OCI-LY7 (cell line): ENCODE results near the gene USP17L30. TPM values are rescaled to one million over a fixed set of nuclear protein-coding genes. Genes with fewer than 3 reads are reported as not detected.

Source experiments
- BruUV-seq: library from RNA; stranded (reverse); fragments of 400-500 nt; replicated peaks from 2 replicates; lab custom pipeline; 2021; lab: Mats Ljungman, UMichigan
- CTCF ChIA-PET: fragments of 300-600 bp; sonication (Branson Sonifier 250); formaldehyde crosslinking; loops from one replicate; lab custom pipeline; 2022; ENCODE audit warnings: antibody characterized with exemption; ENCODE audit not compliant: unreplicated experiment; lab: Charles Lee
- POLR2A ChIA-PET: fragments of 300-600 bp; sonication (Branson Sonifier 250); formaldehyde crosslinking; loops from one replicate; lab custom pipeline; 2022; ENCODE audit warnings: antibody characterized with exemption; lab: Charles Lee
- DNase-seq: peaks from one replicate; pipeline ENCODE4 v3.0.0-alpha.2; 2015; ENCODE audit warnings: low spot score
- H2AFZ ChIP-seq: fragments of 200-600 bp; sonication (generic), shearing (Covaris generic); 2 replicates; pipeline ENCODE4 v1.6.1; 2014; ENCODE audit warnings: mild to moderate bottlenecking, antibody characterized with exemption, low read length, moderate library complexity
- H3K27ac ChIP-seq: fragments of 200-600 bp; sonication (generic); 2 replicates; pipeline ENCODE4 v1.5.1; 2014; ENCODE audit warnings: mixed run types, low read depth, mild to moderate bottlenecking, moderate library complexity, low read length, inconsistent platforms; ENCODE audit not compliant: poor library complexity, severe bottlenecking
- H3K36me3 ChIP-seq: fragments of 200-600 bp; sonication (generic); 2 replicates; pipeline ENCODE4 v1.6.1; 2014; ENCODE audit warnings: mild to moderate bottlenecking, antibody characterized with exemption, low read length, moderate library complexity, mixed read lengths; ENCODE audit not compliant: insufficient read depth
- H3K4me1 ChIP-seq: fragments of 200-600 bp; sonication (generic); 2 replicates; pipeline ENCODE4 v1.5.1; 2014; ENCODE audit warnings: mild to moderate bottlenecking, low read length; ENCODE audit not compliant: insufficient read depth, poor library complexity, severe bottlenecking
- H3K4me2 ChIP-seq: fragments of 200-600 bp; sonication (generic); 2 replicates; pipeline ENCODE4 v1.6.1; 2014; ENCODE audit warnings: mild to moderate bottlenecking, low read length
- H3K4me3 ChIP-seq: fragments of 200-600 bp; sonication (generic); 2 replicates; pipeline ENCODE4 v1.5.1; 2014; ENCODE audit warnings: mild to moderate bottlenecking, low read depth, low read length; ENCODE audit not compliant: poor library complexity, severe bottlenecking
- H3K79me2 ChIP-seq: fragments of 200-600 bp; sonication (generic); 2 replicates; pipeline ENCODE4 v1.6.1; 2016; ENCODE audit warnings: low read depth, mild to moderate bottlenecking, low read length, moderate library complexity, mixed read lengths; ENCODE audit not compliant: insufficient read depth
- H3K9me2 ChIP-seq: fragments of 200-600 bp; sonication (generic); 2 replicates; pipeline ENCODE4 v1.6.1; 2016; ENCODE audit warnings: mild to moderate bottlenecking, low read length, mixed read lengths; ENCODE audit not compliant: insufficient read depth
- H3K9me3 ChIP-seq: fragments of 200-600 bp; sonication (generic); 2 replicates; pipeline ENCODE4 v1.6.1; 2014; ENCODE audit warnings: mild to moderate bottlenecking, mixed run types, low read length, mixed read lengths
- H4K20me1 ChIP-seq: fragments of 200-600 bp; sonication (generic); 2 replicates; pipeline ENCODE4 v1.6.1; 2014; ENCODE audit warnings: mild to moderate bottlenecking, antibody characterized with exemption, low read length, moderate library complexity, mixed read lengths; ENCODE audit not compliant: insufficient read depth
- EZH2phosphoT487 ChIP-seq: fragments of 200-600 bp; sonication (generic); IDR thresholded peaks from 2 replicates; pipeline ENCODE4 v1.6.1; 2018; ENCODE audit warnings: low read depth, borderline replicate concordance, mild to moderate bottlenecking, mixed run types, antibody characterized with exemption, low read length, moderate library complexity, mixed read lengths
- intact Hi-C: fragments of 100-400 bp; cut with micrococcal nuclease; formaldehyde crosslinking; loops from one replicate; pipeline ENCODE4 v1.10.0; 2022; ENCODE audit not compliant: unreplicated experiment
- small RNA-seq: library from RNA; depleted of rRNA; stranded (forward); fragments of <200 nt; gene quantifications from one replicate; pipeline ENCODE3, GENCODE V24; 2014
- total RNA-seq, 2 experiments: library from RNA; depleted of rRNA in 1 of 2; stranded (reverse); fragments of >200 nt in 1 of 2; shearing (Covaris generic) in 1 of 2; gene quantifications; 2 replicates each; pipeline ENCODE4 v1.2.3, GENCODE V29; 2014 to 2022
- TF ChIP-seq, protein P1 (sequence below): fragments of 200-600 bp; sonication (generic); conservative IDR thresholded peaks from 2 replicates; pipeline ENCODE4 v1.5.1; 2014; ENCODE audit warnings: mild to moderate bottlenecking, antibody characterized with exemption, low read length, moderate library complexity, mixed read lengths

USP17L30 gene
- total RNA-seq, 2 experiments from 2014 or later: not detected

- no TSS peak for BruUV-seq
- Histone ChIP-seq H3K4me2 (no peak overlapping the region), H2AFZ (no peak overlapping the region), H3K4me1 (no peaks in the 10 kb centered on the region), H4K20me1 (no peaks in the 10 kb centered on the region), H3K27ac (no peak overlapping the region), H3K9me3 (no peaks in the 10 kb centered on the region), H3K9me2 (no peaks in the 10 kb centered on the region), H3K4me3 (no peak overlapping the region), H3K36me3 (no peaks in the 10 kb centered on the region), H3K79me2 (no peaks in the 10 kb centered on the region)
- no peak for DNase-seq
- TF ChIP-seq EZH2phosphoT487: no peak
- TF ChIP-seq, protein P1, sequence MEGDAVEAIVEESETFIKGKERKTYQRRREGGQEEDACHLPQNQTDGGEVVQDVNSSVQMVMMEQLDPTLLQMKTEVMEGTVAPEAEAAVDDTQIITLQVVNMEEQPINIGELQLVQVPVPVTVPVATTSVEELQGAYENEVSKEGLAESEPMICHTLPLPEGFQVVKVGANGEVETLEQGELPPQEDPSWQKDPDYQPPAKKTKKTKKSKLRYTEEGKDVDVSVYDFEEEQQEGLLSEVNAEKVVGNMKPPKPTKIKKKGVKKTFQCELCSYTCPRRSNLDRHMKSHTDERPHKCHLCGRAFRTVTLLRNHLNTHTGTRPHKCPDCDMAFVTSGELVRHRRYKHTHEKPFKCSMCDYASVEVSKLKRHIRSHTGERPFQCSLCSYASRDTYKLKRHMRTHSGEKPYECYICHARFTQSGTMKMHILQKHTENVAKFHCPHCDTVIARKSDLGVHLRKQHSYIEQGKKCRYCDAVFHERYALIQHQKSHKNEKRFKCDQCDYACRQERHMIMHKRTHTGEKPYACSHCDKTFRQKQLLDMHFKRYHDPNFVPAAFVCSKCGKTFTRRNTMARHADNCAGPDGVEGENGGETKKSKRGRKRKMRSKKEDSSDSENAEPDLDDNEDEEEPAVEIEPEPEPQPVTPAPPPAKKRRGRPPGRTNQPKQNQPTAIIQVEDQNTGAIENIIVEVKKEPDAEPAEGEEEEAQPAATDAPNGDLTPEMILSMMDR: no peak
- CTCF ChIA-PET: no interaction called here
- POLR2A ChIA-PET: no interaction called here
- intact Hi-C loops: no loop called here
These were observed 46.9 kb downstream of the USP17L30 start for GRCh38 chr4:9409793-9410192.

Small RNA genes within 50 kb of the gene (small RNA-seq; reads per million reads assigned to genes)
- not detected for gene RNA5SP153

Other genes starting within 250 kb of the USP17L30 start
- gene FAM90A26, start 192.7 kb upstream of the USP17L30 start, total RNA-seq (2014; rRNA removed; shearing (Covaris generic)): not detected in 2 replicates
- gene FAM90A26, start 192.7 kb upstream of the USP17L30 start, total RNA-seq (2022): not detected in 2 replicates
- not detected in 2 replicates for gene USP17L10, start 152.5 kb upstream of the USP17L30 start, total RNA-seq (2014; rRNA removed; shearing (Covaris generic))
- not detected in 2 replicates for gene USP17L10, start 152.5 kb upstream of the USP17L30 start, total RNA-seq (2022)
- gene USP17L11, start 147.7 kb upstream of the USP17L30 start, total RNA-seq (2014; rRNA removed; shearing (Covaris generic)): not detected in 2 replicates
- not detected in 2 replicates for gene USP17L11, start 147.7 kb upstream of the USP17L30 start, total RNA-seq (2022)
- gene USP17L12, start 143.0 kb upstream of the USP17L30 start, total RNA-seq (2014; rRNA removed; shearing (Covaris generic)): not detected in 2 replicates
- gene USP17L12, start 143.0 kb upstream of the USP17L30 start, total RNA-seq (2022): not detected in 2 replicates
- gene USP17L13, start 138.2 kb upstream of the USP17L30 start, total RNA-seq (2014; rRNA removed; shearing (Covaris generic)): not detected in 2 replicates
- not detected in 2 replicates for gene USP17L13, start 138.2 kb upstream of the USP17L30 start, total RNA-seq (2022)
- not detected in 2 replicates for gene USP17L15, start 128.7 kb upstream of the USP17L30 start, total RNA-seq (2014; rRNA removed; shearing (Covaris generic))
- not detected in 2 replicates for gene USP17L15, start 128.7 kb upstream of the USP17L30 start, total RNA-seq (2022)
- gene USP17L17, start 119.2 kb upstream of the USP17L30 start, total RNA-seq (2014; rRNA removed; shearing (Covaris generic)): not detected in 2 replicates
- gene USP17L17, start 119.2 kb upstream of the USP17L30 start, total RNA-seq (2022): not detected in 2 replicates
- gene USP17L18, start 114.5 kb upstream of the USP17L30 start, total RNA-seq (2014; rRNA removed; shearing (Covaris generic)): not detected in 2 replicates
- gene USP17L18, start 114.5 kb upstream of the USP17L30 start, total RNA-seq (2022): not detected in 2 replicates
- gene USP17L19, start 109.8 kb upstream of the USP17L30 start, total RNA-seq (2014; rRNA removed; shearing (Covaris generic)): not detected in 2 replicates
- gene USP17L19, start 109.8 kb upstream of the USP17L30 start, total RNA-seq (2022): not detected in 2 replicates
- not detected in 2 replicates for gene USP17L20, start 105.0 kb upstream of the USP17L30 start, total RNA-seq (2014; rRNA removed; shearing (Covaris generic))
- gene USP17L20, start 105.0 kb upstream of the USP17L30 start, total RNA-seq (2022): not detected in 2 replicates
- gene USP17L21, start 100.3 kb upstream of the USP17L30 start, total RNA-seq (2014; rRNA removed; shearing (Covaris generic)): not detected in 2 replicates
- not detected in 2 replicates for gene USP17L21, start 100.3 kb upstream of the USP17L30 start, total RNA-seq (2022)
- gene USP17L22, start 95.5 kb upstream of the USP17L30 start, total RNA-seq (2014; rRNA removed; shearing (Covaris generic)): not detected in 2 replicates
- gene USP17L22, start 95.5 kb upstream of the USP17L30 start, total RNA-seq (2022): not detected in 2 replicates
- gene USP17L24, start 38.0 kb upstream of the USP17L30 start, total RNA-seq (2014; rRNA removed; shearing (Covaris generic)): not detected in 2 replicates
- gene USP17L24, start 38.0 kb upstream of the USP17L30 start, total RNA-seq (2022): not detected in 2 replicates
- not detected in 2 replicates for gene USP17L25, start 33.2 kb upstream of the USP17L30 start, total RNA-seq (2014; rRNA removed; shearing (Covaris generic))
- gene USP17L25, start 33.2 kb upstream of the USP17L30 start, total RNA-seq (2022): not detected in 2 replicates
- not detected in 2 replicates for gene USP17L26, start 28.5 kb upstream of the USP17L30 start, total RNA-seq (2014; rRNA removed; shearing (Covaris generic))
- not detected in 2 replicates for gene USP17L26, start 28.5 kb upstream of the USP17L30 start, total RNA-seq (2022)
- gene USP17L5, start 23.7 kb upstream of the USP17L30 start, total RNA-seq (2014; rRNA removed; shearing (Covaris generic)): not detected in 2 replicates
- gene USP17L5, start 23.7 kb upstream of the USP17L30 start, total RNA-seq (2022): not detected in 2 replicates
- gene USP17L27, start 19.0 kb upstream of the USP17L30 start, total RNA-seq (2014; rRNA removed; shearing (Covaris generic)): not detected in 2 replicates
- gene USP17L27, start 19.0 kb upstream of the USP17L30 start, total RNA-seq (2022): not detected in 2 replicates
- not detected in 2 replicates for gene USP17L28, start 14.2 kb upstream of the USP17L30 start, total RNA-seq (2014; rRNA removed; shearing (Covaris generic))
- gene USP17L28, start 14.2 kb upstream of the USP17L30 start, total RNA-seq (2022): not detected in 2 replicates
- not detected in 2 replicates for gene USP17L29, start 9.5 kb upstream of the USP17L30 start, total RNA-seq (2014; rRNA removed; shearing (Covaris generic))
- not detected in 2 replicates for gene USP17L29, start 9.5 kb upstream of the USP17L30 start, total RNA-seq (2022)
- not detected in 2 replicates for gene DEFB131A, start 81.3 kb downstream of the USP17L30 start, total RNA-seq (2014; rRNA removed; shearing (Covaris generic))
- not detected in 2 replicates for gene DEFB131A, start 81.3 kb downstream of the USP17L30 start, total RNA-seq (2022)